H54 (cell line): ENCODE measurements around the gene TBL3.

Experiments used
- DNase-seq: peaks from one replicate; pipeline ENCODE4 v3.0.0; 2011; ENCODE audit warnings: low spot score, mixed read lengths; ENCODE audit not compliant: insufficient read length
- FAIRE-seq: peaks from 3 replicates; lab custom pipeline; 2011; peaks lifted over from hg19 to GRCh38; lab: Jason Lieb, UNC
- POLR2A ChIP-seq: IDR thresholded peaks from 2 replicates; pipeline ENCODE4 v1.6.1; 2011; ENCODE audit warnings: low read depth, mild to moderate bottlenecking, low read length

TBL3 gene

DNA sequence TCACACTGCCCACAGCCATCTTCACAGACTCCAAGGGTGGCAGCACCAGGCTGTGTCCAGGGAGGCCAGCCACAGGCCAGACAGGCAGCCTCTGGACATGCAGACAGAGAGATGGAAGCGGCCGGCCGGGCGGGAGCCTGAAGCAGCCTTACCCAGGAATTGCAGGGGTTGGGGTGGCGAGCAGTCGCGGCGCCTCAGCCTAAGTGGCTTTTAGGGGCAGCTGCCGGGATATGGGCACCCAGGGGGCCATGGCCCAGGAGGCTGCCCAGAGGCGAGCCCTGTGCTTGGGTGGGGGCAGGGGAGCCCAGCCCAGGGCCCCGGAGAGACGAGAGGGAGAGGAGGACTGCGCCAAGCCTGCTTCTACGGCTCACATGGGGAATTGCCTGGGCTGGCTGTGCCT lies 53.4 kb downstream of the TBL3 start:
- no peak for TF ChIP-seq POLR2A
- FAIRE-seq: no peak

DNA sequence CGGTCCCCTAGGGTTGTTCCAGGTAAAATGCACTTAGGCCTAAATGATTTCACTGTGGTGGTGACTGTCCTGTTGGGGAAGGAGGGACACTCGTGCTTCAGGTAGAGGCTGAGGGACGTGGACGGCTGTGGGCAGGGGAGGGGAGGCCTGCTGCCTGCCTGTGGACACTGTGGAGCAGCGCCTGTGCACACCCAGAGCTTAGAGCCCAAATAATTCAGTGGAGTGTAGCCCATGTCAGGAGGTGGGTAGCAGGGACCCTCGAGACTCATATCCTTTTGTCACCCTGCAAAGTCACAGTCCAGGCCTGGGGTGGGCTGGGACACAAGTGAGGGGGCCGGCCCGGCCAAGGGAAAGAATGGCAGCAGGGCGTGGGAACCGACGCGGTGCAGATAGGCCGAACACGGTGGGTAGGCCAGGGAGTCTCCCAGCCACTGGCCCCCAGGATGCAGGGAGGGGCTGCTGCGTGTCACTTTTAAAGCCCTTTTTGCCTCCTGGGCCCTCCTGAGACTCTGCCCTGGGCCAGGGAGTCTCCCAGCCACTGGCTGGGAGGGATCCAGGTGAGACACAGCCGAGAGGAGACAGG lies 54.1 kb downstream of the TBL3 start:
- no peak for TF ChIP-seq POLR2A
- DNase-seq: no peak
- no peak for FAIRE-seq

More for the DNA sequence above, 53.4 kb downstream of the TBL3 start:
- no peak for DNase-seq

DNA sequence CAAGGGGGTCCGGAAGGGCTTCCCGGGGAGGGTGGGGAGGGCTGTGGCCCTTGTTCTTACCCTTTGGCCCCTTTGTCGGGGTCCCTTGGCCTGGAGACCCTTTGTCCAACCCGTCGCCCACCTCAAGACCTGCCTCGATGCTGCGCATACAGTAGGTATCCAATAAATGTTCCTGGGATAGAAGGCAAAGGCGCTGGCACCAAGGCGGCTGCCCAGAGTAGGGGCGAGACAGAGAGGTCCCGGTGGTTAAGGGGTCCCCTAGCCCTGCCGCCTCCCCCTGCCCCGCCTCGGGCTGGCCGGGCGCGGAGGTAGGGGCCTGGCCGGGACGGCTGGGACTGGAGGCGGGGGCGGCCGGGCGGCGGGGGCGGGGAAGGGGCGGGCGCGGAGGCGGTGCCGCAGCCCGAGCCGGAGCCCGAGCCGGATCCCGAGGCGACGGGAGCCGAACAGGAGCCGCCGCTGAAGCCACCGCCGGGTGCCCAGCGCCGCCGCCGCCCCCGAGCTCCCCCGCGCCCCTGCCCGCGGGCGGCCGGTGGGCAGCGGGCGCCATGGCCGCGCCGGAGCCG lies 54.7 kb downstream of the TBL3 start, which contains the start of gene NHERF2:
TSS of gene NHERF2 (plus strand) at position 442 of the 563 bp plus-strand sequence. CDS start at position 546, 104 bp downstream.
- FAIRE-seq (no peak), DNase-seq (no peak)
- peak; percentile 34; the same call in 1 of the 2 replicates for TF ChIP-seq POLR2A

DNA sequence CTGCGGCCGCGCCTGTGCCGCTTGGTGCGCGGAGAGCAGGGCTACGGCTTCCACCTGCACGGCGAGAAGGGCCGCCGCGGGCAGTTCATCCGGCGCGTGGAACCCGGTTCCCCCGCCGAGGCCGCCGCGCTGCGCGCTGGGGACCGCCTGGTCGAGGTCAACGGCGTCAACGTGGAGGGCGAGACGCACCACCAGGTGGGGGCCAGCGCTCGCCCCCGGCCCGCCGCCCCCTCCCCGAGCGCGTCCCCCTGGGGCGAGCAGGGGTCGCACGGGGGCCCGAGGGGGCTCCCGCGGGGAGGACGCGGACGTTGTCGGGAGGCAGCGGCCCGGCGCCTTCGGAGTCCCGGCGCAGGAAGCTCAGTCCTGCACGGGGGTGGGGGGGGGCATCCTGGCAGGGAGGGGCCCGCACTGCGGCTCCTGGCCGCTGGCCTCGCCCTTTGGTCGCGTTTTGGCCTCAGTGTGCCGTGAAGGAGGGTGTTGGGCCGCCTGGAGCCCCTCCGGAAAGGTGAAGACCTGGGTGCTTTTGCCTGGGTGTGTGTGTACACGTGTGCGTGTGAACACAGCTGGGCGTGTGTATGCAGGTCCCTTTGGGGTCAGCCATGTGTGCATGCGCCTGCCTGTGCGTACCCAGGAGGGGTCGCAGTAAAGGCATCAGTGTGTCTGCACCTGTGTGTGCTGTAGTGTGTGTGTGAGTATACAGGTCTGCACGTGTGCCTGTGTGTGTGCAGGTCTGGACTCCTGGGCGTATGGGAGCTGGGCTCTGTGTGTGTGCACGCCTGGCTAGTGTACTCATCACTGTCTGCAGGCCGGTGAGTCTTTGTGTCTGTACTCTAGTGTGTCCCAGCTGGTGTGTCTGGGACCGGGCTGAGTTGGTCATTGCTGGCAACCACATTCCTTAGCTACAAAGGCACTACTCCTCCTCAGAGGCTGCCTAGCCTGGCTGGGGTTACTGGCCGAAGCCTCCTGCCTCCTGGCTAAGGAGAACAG lies 55.5 kb downstream of the TBL3 start:
- FAIRE-seq (peak; percentile 11), DNase-seq (peak; percentile 72)
- peak; percentile 7; the same call in 1 of the 2 replicates for TF ChIP-seq POLR2A

DNA sequence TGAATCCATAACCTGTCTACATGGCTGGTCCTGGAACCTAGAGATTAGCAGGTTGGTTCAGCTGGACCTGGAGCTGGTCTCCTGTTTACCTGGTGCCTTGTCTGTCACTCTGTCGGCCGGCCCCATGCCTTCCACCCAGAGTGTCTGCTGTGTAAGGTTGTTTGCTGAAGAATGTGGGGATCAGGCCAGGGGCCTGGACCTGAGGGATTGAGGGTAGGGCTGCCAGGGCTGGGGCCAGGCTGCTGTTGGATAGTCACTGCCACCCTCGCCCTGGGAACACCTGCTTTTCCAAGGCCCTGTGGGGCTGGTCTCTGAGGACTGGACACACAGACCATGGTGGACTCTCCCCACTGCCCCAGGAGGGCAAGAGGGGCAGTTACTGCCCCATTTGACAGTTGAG lies 56.3 kb downstream of the TBL3 start:
- no peak for TF ChIP-seq POLR2A
- DNase-seq: no peak
- FAIRE-seq: no peak

DNA sequence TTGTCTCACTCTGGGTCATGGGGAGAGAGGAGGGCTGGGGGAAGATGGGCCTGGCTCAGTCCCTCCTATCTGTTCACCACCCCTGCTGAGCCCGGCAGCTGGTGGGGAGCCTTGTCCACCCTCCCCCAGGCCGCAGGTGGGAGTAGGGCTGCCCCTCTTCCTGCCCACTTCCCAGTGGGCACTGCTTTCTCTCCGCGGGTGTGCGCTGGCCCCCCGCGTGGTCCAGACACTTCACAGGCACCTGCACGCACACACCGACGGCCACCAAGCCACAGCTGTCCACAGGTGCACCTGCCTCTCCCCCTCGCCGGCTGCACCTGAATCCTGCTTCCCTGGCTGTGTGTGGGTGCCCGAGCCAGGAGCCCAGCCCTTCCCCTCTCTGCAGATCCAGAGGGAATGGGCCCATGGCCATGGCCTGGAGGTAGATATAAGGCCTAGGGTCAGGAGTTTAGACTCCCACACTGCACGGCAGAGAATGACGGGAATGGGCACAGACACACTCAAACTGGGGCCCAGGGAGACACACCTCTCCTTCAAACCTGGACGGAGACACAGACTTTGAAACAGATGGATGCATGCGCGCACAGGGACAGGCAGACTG lies 56.9 kb downstream of the TBL3 start:
- FAIRE-seq (no peak), DNase-seq (no peak)
- no peak for TF ChIP-seq POLR2A

DNA sequence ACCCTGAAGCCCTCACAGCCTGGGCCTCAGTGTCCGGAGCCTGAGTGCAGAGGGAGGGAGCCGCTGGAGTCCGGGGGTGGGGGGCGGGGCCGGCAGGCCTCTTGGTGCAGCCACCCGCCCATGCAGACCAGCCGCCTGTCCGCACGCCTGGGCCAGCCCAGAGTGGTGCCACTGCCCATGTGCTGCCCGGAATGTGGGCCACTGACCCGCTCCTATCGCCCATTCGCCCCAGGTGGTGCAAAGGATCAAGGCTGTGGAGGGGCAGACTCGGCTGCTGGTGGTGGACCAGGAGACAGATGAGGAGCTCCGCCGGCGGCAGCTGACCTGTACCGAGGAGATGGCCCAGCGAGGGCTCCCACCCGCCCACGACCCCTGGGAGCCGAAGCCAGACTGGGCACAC lies 57.5 kb downstream of the TBL3 start:
- DNase-seq (no peak), FAIRE-seq (no peak)
- no peak for TF ChIP-seq POLR2A

DNA sequence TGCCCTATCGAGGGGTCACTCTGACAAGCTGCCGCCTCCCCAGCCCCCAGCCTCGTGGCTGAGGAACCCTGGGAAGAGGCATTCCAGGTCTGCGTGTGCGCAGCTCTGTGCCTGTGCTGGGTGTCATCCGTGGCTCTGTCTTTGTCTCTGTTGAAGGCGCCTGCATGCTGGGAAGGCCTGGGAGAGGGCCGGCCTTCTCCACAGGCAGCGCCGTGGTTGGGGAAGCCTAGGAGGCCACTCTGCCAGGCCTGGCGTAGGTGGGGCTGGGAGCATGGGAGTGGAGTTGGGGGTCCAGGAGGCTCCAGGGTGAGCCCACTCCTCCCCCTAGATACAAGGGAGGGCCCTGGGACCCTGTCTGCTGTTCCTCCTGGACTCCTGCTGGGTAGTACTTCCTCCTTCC lies 58.2 kb downstream of the TBL3 start:
- TF ChIP-seq POLR2A: no peak
- FAIRE-seq (no peak), DNase-seq (no peak)

DNA sequence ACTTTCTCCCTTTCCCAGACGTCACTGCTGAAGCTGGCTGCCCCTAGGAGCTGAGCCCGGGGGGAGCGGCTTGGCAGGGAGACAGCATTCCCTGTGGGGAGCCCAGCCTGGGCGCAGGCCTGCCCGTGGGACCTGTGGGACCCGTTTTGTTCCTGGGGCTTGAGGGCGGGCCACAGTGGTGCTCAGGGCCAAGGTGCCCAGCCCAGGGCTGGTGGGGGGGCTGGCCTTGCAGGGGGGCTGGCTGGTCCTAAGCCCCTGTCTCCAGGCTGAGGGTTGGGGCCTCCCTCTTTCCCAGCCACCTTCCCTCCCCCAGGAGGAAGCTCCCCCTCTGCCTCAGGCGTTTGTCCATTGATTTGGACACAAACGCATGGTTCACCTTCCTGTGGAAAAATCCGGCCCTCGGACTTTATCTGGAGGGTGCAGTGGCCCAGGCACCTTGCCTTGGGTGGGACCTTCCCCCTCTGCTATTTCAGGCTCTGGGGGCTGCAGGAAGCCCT lies 59.3 kb downstream of the TBL3 start:
- DNase-seq: no peak
- TF ChIP-seq POLR2A: no peak
- FAIRE-seq: no peak
